Spleen (tissue), 11 donors: Measurements from ENCODE around the gene FSHR. TPM values are rescaled to one million over a fixed set of nuclear protein-coding genes. Genes with fewer than 3 reads are reported as not detected.

ENCODE experiments used
- DNase-seq: peaks from one replicate; pipeline ENCODE4 v3.0.0-alpha.2; 2020
- H3K27ac ChIP-seq, 8 donors: fragments of 200-600 bp; sonication (generic) in 7 of 8; 1 replicate in 4 of 8; 2 replicates in 4 of 8; pipeline versions ENCODE4 v1.5.0 to v1.8.0; 2016 to 2021; ENCODE audit warnings: inconsistent platforms in 4 of 8, mild to moderate bottlenecking in 4 of 8, moderate library complexity in 1 of 8
- H3K27me3 ChIP-seq, 7 donors: fragments of 200-600 bp; sonication (generic) in 6 of 7; replicated peaks in 1 of 7; 1 replicate in 4 of 7; 2 replicates in 3 of 7; pipeline versions ENCODE4 v1.5.0 to v1.8.0; 2016 to 2021; ENCODE audit warnings: inconsistent platforms in 3 of 7, mild to moderate bottlenecking in 1 of 7
- H3K36me3 ChIP-seq, 6 donors: fragments of 200-600 bp; sonication (generic) in 5 of 6; 1 replicate in 4 of 6; 2 replicates in 2 of 6; pipeline versions ENCODE4 v1.5.0 to v1.8.0; 2016 to 2021; ENCODE audit warnings: inconsistent platforms in 2 of 6
- H3K4me1 ChIP-seq, 6 donors: fragments of 200-600 bp; sonication (generic) in 5 of 6; 1 replicate in 3 of 6; 2 replicates in 3 of 6; pipeline versions ENCODE4 v1.5.0 to v1.8.0; 2016 to 2021; ENCODE audit warnings: inconsistent platforms in 3 of 6
- H3K4me3 ChIP-seq, 8 donors: fragments of 200-600 bp; sonication (generic) in 7 of 8; 1 replicate in 4 of 8; 2 replicates in 4 of 8; pipeline versions ENCODE4 v1.5.0 to v1.8.0; 2016 to 2021; ENCODE audit warnings: inconsistent platforms in 4 of 8, mild to moderate bottlenecking in 4 of 8, moderate library complexity in 2 of 8
- H3K9me3 ChIP-seq, 8 donors: fragments of 200-600 bp; sonication (generic) in 7 of 8; 1 replicate in 4 of 8; 2 replicates in 4 of 8; pipeline versions ENCODE4 v1.5.0 to v1.8.0; 2016 to 2021; ENCODE audit warnings: inconsistent platforms in 4 of 8
- POLR2A ChIP-seq, 3 donors: fragments of 450-650 bp; IDR thresholded peaks; one replicate each; pipeline ENCODE4 v1.5.1; 2017; ENCODE audit warnings: antibody characterized with exemption in 3 of 3, mild to moderate bottlenecking in 1 of 3
- POLR2AphosphoS5 ChIP-seq, 3 donors: sonication (generic); formaldehyde crosslinking; IDR thresholded peaks; one replicate each; pipeline ENCODE4 v1.5.1; 2017; ENCODE audit warnings: antibody characterized with exemption in 3 of 3
- WGBS, 5 donors: extraction: QIAGEN DNeasy Blood & Tissue Kit in 3 of 5; methylation state at CpG; one replicate each; pipeline versions ENCODE4 v1.1.5 to v1.1.7; 2013 to 2018; 5-methylcytosine and 5-hydroxymethylcytosine counted together
- intact Hi-C: fragments of 100-400 bp; cut with DNase I; formaldehyde crosslinking; loops from one replicate; pipeline ENCODE4 v1.15.0; 2023; ENCODE audit warnings: low total_unique reads
- polyA plus RNA-seq, 3 donors: library from polyadenylated mRNA; stranded (reverse); fragments of 200-250 nt; gene quantifications; one replicate each; pipeline ENCODE4 v1.2.1, GENCODE V29; 2013
- total RNA-seq, 7 donors: library from RNA; depleted of rRNA in 3 of 7; stranded (reverse); fragments of >200 nt in 3 of 7; fragmentation: NEBNext Ultra II Directional in 4 of 7; extraction: Animal tissue kit (Norgen Biotek cat#: 25700) in 4 of 7; gene quantifications; one replicate each; pipeline versions ENCODE4 v1.1.0 to v1.2.1, GENCODE V29; 2016 to 2021
- TF ChIP-seq, protein P1 (sequence below), 11 experiments: fragments of 200-600 bp in 7 of 11; fragments of 450-650 bp in 4 of 11; sonication (generic) in 4 of 11; IDR thresholded peaks in 8 of 11; conservative IDR thresholded peaks in 3 of 11; 1 replicate in 7 of 11; 2 replicates in 4 of 11; pipeline versions ENCODE4 v1.4.0 to v1.8.0; 2016 to 2021; ENCODE audit warnings: antibody characterized with exemption in 11 of 11, inconsistent platforms in 4 of 11, mild to moderate bottlenecking in 1 of 11
- donor health status: healthy with polysubstance abuse.
- donor health status: DM: no; HTN: no; CAD: no; lungs with moderate emphysema.
- donor health status: DM: no; HTN: no; CAD: no.
- donor health status: Bipolar disorder and iron deficiency.
- donor health status: healthy.
- donor health status: DM: no; HTN: no; CAD: no.
- donor health status: DM: yes; HTN: yes; CAD: no.

Gene FSHR
- total and polyA plus RNA-seq, 10 donors, result 0.03 TPM; not detected in 9

DNA sequence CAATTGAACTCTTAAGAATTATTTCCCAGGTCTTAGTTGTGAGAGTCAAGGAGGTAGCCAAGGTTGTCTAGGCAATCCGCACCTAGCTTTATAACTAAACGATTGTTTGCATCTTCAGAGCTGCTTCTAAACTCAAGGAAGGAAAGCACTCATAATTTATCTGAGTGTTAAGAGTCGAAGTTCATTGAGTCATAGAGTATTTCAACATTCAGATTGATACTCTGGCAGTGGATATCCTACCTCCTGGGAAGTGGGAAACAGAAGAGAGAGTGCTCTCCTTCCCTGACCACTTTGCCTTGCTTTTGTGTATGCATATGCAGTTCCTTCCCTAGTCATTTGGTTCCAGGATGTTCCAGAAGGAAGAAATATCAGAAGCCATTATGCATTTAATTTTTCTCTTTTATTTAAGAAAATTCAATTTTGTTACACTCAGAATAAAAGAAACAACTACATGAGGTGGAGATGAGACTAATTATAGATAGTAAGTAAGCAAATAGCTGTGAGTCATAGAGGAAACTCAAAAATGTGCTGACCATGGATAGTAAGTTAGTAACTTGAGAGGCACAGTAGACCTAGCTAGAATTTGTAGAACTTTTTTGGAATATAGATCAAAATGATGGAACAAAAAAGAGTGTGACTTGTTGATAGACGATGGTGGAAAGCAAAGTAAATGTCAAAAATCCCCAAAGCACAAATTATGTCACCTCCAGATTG is 35.4 kb upstream of the FSHR start:
- H3K9me3 ChIP-seq, result peaks cover 0 to 11% (median 0%) of the 10 kb centered on the region in 8 donors
- no peaks in the 10 kb centered on the region for H3K36me3 ChIP-seq
- 61 to 74% (median 65%) methylated on average over 4 of the region's 4 CpGs for WGBS, 5 donors
- H3K27ac ChIP-seq, result no peak overlapping the region
- DNase-seq, result no peak
- no peak overlapping the region for H3K4me3 ChIP-seq
- intact Hi-C loops, result no loop called here
- no peaks in the 10 kb centered on the region for H3K27me3 ChIP-seq
- TF ChIP-seq, protein P1, sequence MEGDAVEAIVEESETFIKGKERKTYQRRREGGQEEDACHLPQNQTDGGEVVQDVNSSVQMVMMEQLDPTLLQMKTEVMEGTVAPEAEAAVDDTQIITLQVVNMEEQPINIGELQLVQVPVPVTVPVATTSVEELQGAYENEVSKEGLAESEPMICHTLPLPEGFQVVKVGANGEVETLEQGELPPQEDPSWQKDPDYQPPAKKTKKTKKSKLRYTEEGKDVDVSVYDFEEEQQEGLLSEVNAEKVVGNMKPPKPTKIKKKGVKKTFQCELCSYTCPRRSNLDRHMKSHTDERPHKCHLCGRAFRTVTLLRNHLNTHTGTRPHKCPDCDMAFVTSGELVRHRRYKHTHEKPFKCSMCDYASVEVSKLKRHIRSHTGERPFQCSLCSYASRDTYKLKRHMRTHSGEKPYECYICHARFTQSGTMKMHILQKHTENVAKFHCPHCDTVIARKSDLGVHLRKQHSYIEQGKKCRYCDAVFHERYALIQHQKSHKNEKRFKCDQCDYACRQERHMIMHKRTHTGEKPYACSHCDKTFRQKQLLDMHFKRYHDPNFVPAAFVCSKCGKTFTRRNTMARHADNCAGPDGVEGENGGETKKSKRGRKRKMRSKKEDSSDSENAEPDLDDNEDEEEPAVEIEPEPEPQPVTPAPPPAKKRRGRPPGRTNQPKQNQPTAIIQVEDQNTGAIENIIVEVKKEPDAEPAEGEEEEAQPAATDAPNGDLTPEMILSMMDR (IDR thresholded peaks at IDR 0.05 in 8 of 11, conservative IDR thresholded peaks at IDR 0.05 in 3 of 11), result no peak
- TF ChIP-seq POLR2AphosphoS5 (IDR thresholded peaks at IDR 0.05), result no peak
- no peak for TF ChIP-seq POLR2A (IDR thresholded peaks at IDR 0.05)
- H3K4me1 ChIP-seq, result no peaks in the 10 kb centered on the region

DNA sequence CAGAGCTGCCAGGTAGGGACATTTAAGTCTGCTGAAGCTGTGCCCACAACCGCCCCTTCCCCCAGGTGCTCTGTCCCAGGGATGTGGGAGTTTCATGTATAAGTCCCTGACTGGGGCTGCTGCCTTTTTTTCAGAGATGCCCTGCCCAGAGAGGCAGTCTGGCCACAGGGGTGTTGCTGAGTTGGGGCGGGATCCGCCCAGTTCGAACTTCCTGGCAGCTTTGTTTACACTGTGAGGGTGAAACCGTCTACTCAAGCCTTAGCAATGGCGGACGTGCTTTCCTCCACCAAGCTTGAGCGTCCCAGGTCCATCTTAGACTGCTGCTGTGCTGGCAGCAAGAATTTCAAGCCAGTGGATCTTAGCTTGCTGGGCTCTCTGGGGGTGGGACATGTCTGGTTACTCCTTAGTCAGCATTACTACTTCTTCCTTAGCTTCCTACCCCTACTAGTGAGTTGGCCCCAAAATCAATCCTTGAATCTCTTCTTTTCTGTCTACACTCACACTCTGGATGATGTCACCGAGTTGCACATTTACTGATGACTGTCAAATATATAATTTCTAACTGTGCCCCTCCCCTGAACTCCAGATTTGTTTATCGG is 31.8 kb upstream of the FSHR start:
- Histone ChIP-seq H3K4me3 (no peak overlapping the region), H3K9me3 (peaks cover 0 to 11% (median 0%) of the 10 kb centered on the region in 8 donors), H3K27ac (no peak overlapping the region), H3K36me3 (no peaks in the 10 kb centered on the region), H3K27me3 (no peaks in the 10 kb centered on the region), H3K4me1 (no peaks in the 10 kb centered on the region)
- TF ChIP-seq POLR2A (IDR thresholded peaks at IDR 0.05), result no peak
- TF ChIP-seq POLR2AphosphoS5 (IDR thresholded peaks at IDR 0.05), result no peak
- TF ChIP-seq, protein P1 (IDR thresholded peaks at IDR 0.05 in 8 of 11, conservative IDR thresholded peaks at IDR 0.05 in 3 of 11), result no peak
- DNase-seq, result no peak
- intact Hi-C loops, result no loop called here
- WGBS, 5 donors, result 84 to 89% (median 86%) methylated on average over 9 to 10 of the region's 10 CpGs

DNA sequence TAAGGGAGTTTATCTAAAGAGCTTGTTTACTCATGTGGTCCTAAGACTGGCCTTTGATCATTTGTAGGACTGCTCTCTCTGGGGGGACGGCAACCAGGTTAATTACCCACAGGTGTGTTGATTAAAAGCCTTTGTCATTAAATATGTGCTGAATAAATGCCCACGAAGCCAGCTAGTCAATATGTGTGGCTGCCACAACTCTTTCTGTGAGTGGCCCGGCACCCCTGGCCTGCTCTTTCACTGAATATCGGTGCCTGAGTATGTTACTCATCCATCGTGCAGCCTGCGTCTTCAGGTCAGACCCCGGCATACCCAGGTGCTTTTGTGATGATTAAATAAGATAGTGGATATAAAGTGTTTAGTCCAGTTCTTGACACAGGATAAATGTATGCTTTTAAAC is 24.3 kb upstream of the FSHR start:
- H3K36me3 ChIP-seq, result no peaks in the 10 kb centered on the region
- no peaks in the 10 kb centered on the region for H3K27me3 ChIP-seq
- no peak overlapping the region for H3K4me3 ChIP-seq
- intact Hi-C loops, result no loop called here
- WGBS, 5 donors, result 73 to 93% (median 80%) methylated on average over 7 of the region's 7 CpGs
- H3K9me3 ChIP-seq, result peaks cover 0 to 4% (median 0%) of the 10 kb centered on the region in 8 donors
- H3K27ac ChIP-seq, result no peak overlapping the region
- TF ChIP-seq POLR2AphosphoS5 (IDR thresholded peaks at IDR 0.05) (no peak), POLR2A (IDR thresholded peaks at IDR 0.05) (no peak)
- TF ChIP-seq, protein P1 (IDR thresholded peaks at IDR 0.05 in 8 of 11, conservative IDR thresholded peaks at IDR 0.05 in 3 of 11), result no peak
- no peaks in the 10 kb centered on the region for H3K4me1 ChIP-seq
- DNase-seq, result no peak

DNA sequence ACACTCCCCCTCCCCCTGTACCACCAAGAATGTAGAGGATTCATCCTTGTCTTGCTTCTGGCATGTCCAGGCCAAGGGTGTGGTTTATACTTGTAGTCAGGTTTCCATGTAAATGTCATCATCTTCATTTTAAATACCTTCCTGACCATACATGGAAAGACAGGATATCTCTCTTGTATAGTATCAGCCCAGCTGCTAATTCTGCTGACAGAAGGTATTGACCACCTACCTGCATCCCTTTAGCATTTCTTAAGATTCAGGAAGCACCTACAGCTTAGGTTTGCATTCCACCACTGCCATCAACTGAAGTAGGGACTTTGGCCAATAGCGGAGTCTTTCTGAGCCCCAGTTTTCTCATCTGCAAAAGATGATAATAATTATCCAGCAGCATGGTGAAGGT is 22.9 kb upstream of the FSHR start:
- no peaks in the 10 kb centered on the region for H3K36me3 ChIP-seq
- H3K4me1 ChIP-seq, result no peaks in the 10 kb centered on the region
- 93 to 100% (median 98%) methylated on average over 1 of the region's 1 CpG for WGBS, 5 donors
- no peaks in the 10 kb centered on the region for H3K27me3 ChIP-seq
- intact Hi-C loops, result no loop called here
- no peak for DNase-seq
- no peak overlapping the region for H3K27ac ChIP-seq
- no peak overlapping the region for H3K4me3 ChIP-seq
- H3K9me3 ChIP-seq, result peaks cover 0 to 4% (median 0%) of the 10 kb centered on the region in 8 donors
- TF ChIP-seq, protein P1 (IDR thresholded peaks at IDR 0.05 in 8 of 11, conservative IDR thresholded peaks at IDR 0.05 in 3 of 11), result no peak
- TF ChIP-seq POLR2A (IDR thresholded peaks at IDR 0.05) (no peak), POLR2AphosphoS5 (IDR thresholded peaks at IDR 0.05) (no peak)
